ENCODE data around the gene RGS6.

Gene RGS6

DNA sequence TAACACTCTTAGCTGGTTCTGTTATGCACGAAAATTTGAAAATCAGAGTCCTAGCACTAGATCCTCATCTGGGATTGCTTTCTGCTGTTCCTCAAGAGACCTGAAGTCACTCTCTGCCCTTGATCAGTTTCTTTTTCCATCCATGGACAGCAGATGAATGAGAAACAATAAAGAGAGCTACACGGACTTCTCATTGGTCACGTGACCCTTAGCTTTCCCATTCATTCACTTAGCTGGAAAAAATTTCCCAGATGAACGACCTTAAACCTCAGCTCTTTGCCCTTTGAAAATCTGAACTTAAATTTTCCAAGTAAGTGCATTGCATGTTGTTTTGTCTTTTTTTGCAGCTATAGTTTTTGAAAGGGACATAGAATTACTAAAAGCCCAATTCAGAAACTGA, 27.2 kb upstream of the RGS6 start:
- Histone ChIP-seq H3K9me3 (ENCODE audit: insufficient read depth, low read length) (no peaks in the 10 kb centered on the region), H3K9ac (ENCODE audit: insufficient read length, low read depth) (no peak overlapping the region), H3K27me3 (ENCODE audit: insufficient read depth, insufficient read length) (no peaks in the 10 kb centered on the region), H3K4me1 (ENCODE audit: insufficient read depth, insufficient read length) (no peaks in the 10 kb centered on the region), H3K4me3 (ENCODE audit: insufficient read length, low read depth) (no peak overlapping the region), H3K36me3 (ENCODE audit: insufficient read depth, insufficient read length, low read length) (no peaks in the 10 kb centered on the region)
- TF ChIP-seq SUZ12 (IDR thresholded peaks at IDR 0.05; ENCODE audit: extremely low read depth, insufficient read depth, insufficient read length): no peak
- DNase-seq (ENCODE audit: low read depth, low spot score): no peak

GRCh38 chr14:71905860-71906259, 26.4 kb upstream of the RGS6 start:
- no peaks in the 10 kb centered on the region for H3K36me3 ChIP-seq (ENCODE audit: insufficient read depth, insufficient read length, low read length)
- H3K9ac ChIP-seq (ENCODE audit: insufficient read length, low read depth): no peak overlapping the region
- no peak overlapping the region for H3K4me3 ChIP-seq (ENCODE audit: insufficient read length, low read depth)
- no peaks in the 10 kb centered on the region for H3K27me3 ChIP-seq (ENCODE audit: insufficient read depth, insufficient read length)
- H3K9me3 ChIP-seq (ENCODE audit: insufficient read depth, low read length): no peaks in the 10 kb centered on the region
- no peaks in the 10 kb centered on the region for H3K4me1 ChIP-seq (ENCODE audit: insufficient read depth, insufficient read length)
- DNase-seq (ENCODE audit: low read depth, low spot score): no peak
- TF ChIP-seq SUZ12 (IDR thresholded peaks at IDR 0.05; ENCODE audit: extremely low read depth, insufficient read depth, insufficient read length) (no peak), ZNF274 (IDR thresholded peaks at IDR 0.05; ENCODE audit: low read depth, low read length) (no peak), YY1 (IDR thresholded peaks at IDR 0.05; ENCODE audit: insufficient read depth, insufficient read length) (no peak)

- no peak for TF ChIP-seq YY1 (IDR thresholded peaks at IDR 0.05; ENCODE audit: insufficient read depth, insufficient read length)
- no peak for TF ChIP-seq ZNF274 (IDR thresholded peaks at IDR 0.05; ENCODE audit: low read depth, low read length)
- no peak for TF ChIP-seq SUZ12 (IDR thresholded peaks at IDR 0.05; ENCODE audit: extremely low read depth, insufficient read depth, insufficient read length)
Observed at GRCh38 chr14:71907793-71908515, 24.3 kb upstream of the RGS6 start.

GRCh38 chr14:71911669-71912068, 20.6 kb upstream of the RGS6 start:
- Histone ChIP-seq H3K9me3 (ENCODE audit: insufficient read depth, low read length) (no peaks in the 10 kb centered on the region), H3K9ac (ENCODE audit: insufficient read length, low read depth) (no peak overlapping the region), H3K27me3 (ENCODE audit: insufficient read depth, insufficient read length) (no peaks in the 10 kb centered on the region), H3K36me3 (ENCODE audit: insufficient read depth, insufficient read length, low read length) (no peaks in the 10 kb centered on the region), H3K4me1 (ENCODE audit: insufficient read depth, insufficient read length) (no peaks in the 10 kb centered on the region), H3K4me3 (ENCODE audit: insufficient read length, low read depth) (no peak overlapping the region)
- DNase-seq (ENCODE audit: low read depth, low spot score): no peak
- TF ChIP-seq ZNF274 (IDR thresholded peaks at IDR 0.05; ENCODE audit: low read depth, low read length) (no peak), YY1 (IDR thresholded peaks at IDR 0.05; ENCODE audit: insufficient read depth, insufficient read length) (no peak), SUZ12 (IDR thresholded peaks at IDR 0.05; ENCODE audit: extremely low read depth, insufficient read depth, insufficient read length) (no peak)

More at GRCh38 chr14:71907793-71908515, 24.3 kb upstream of the RGS6 start:
- Histone ChIP-seq H3K9me3 (ENCODE audit: insufficient read depth, low read length) (no peaks in the 10 kb centered on the region), H3K4me1 (ENCODE audit: insufficient read depth, insufficient read length) (no peaks in the 10 kb centered on the region), H3K36me3 (ENCODE audit: insufficient read depth, insufficient read length, low read length) (no peaks in the 10 kb centered on the region), H3K9ac (ENCODE audit: insufficient read length, low read depth) (no peak overlapping the region), H3K27me3 (ENCODE audit: insufficient read depth, insufficient read length) (no peaks in the 10 kb centered on the region), H3K4me3 (ENCODE audit: insufficient read length, low read depth) (no peak overlapping the region)
- no peak for DNase-seq (ENCODE audit: low read depth, low spot score)

- no peak for DNase-seq (ENCODE audit: low read depth, low spot score)
- H3K36me3 ChIP-seq (ENCODE audit: insufficient read depth, insufficient read length, low read length): no peaks in the 10 kb centered on the region
- no peaks in the 10 kb centered on the region for H3K4me1 ChIP-seq (ENCODE audit: insufficient read depth, insufficient read length)
- H3K4me3 ChIP-seq (ENCODE audit: insufficient read length, low read depth): no peak overlapping the region
- H3K9ac ChIP-seq (ENCODE audit: insufficient read length, low read depth): no peak overlapping the region
- no peaks in the 10 kb centered on the region for H3K9me3 ChIP-seq (ENCODE audit: insufficient read depth, low read length)
- no peaks in the 10 kb centered on the region for H3K27me3 ChIP-seq (ENCODE audit: insufficient read depth, insufficient read length)
- TF ChIP-seq YY1 (IDR thresholded peaks at IDR 0.05; ENCODE audit: insufficient read depth, insufficient read length) (no peak), ZNF274 (IDR thresholded peaks at IDR 0.05; ENCODE audit: low read depth, low read length) (no peak), SUZ12 (IDR thresholded peaks at IDR 0.05; ENCODE audit: extremely low read depth, insufficient read depth, insufficient read length) (no peak)
Observed at GRCh38 chr14:71913342-71913741, 18.9 kb upstream of the RGS6 start.

GRCh38 chr14:71918955-71919354, 13.3 kb upstream of the RGS6 start:
- Histone ChIP-seq H3K4me1 (ENCODE audit: insufficient read depth, insufficient read length) (no peaks in the 10 kb centered on the region), H3K9me3 (ENCODE audit: insufficient read depth, low read length) (no peaks in the 10 kb centered on the region), H3K4me3 (ENCODE audit: insufficient read length, low read depth) (no peak overlapping the region), H3K36me3 (ENCODE audit: insufficient read depth, insufficient read length, low read length) (no peaks in the 10 kb centered on the region), H3K9ac (ENCODE audit: insufficient read length, low read depth) (no peak overlapping the region), H3K27me3 (ENCODE audit: insufficient read depth, insufficient read length) (no peaks in the 10 kb centered on the region)
- no peak for DNase-seq (ENCODE audit: low read depth, low spot score)
- TF ChIP-seq YY1 (IDR thresholded peaks at IDR 0.05; ENCODE audit: insufficient read depth, insufficient read length) (no peak), SUZ12 (IDR thresholded peaks at IDR 0.05; ENCODE audit: extremely low read depth, insufficient read depth, insufficient read length) (no peak), ZNF274 (IDR thresholded peaks at IDR 0.05; ENCODE audit: low read depth, low read length) (no peak)

DNA sequence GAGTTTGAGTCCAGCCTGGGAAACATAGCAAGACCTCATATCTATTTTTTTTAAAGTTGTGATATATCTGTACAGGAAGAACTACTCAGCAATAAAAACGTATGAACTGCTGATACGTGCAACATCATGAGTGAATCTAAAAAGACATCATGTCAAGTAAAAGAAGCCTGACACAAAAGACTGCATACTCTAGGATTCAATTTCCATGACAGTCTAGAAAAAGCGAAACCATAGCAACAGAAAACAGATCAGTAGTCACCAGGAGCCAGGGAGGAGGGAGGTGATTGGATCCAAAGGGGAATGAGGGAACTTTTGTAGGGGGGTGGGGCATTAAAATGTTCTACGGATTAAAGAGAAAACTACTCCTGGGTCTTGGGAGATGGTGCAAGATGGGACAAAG, 8.7 kb upstream of the RGS6 start:
- Histone ChIP-seq H3K9ac (ENCODE audit: insufficient read length, low read depth) (no peak overlapping the region), H3K27me3 (ENCODE audit: insufficient read depth, insufficient read length) (no peaks in the 10 kb centered on the region), H3K4me1 (ENCODE audit: insufficient read depth, insufficient read length) (no peaks in the 10 kb centered on the region), H3K36me3 (ENCODE audit: insufficient read depth, insufficient read length, low read length) (no peaks in the 10 kb centered on the region), H3K4me3 (ENCODE audit: insufficient read length, low read depth) (no peak overlapping the region), H3K9me3 (ENCODE audit: insufficient read depth, low read length) (no peaks in the 10 kb centered on the region)
- TF ChIP-seq SUZ12 (IDR thresholded peaks at IDR 0.05; ENCODE audit: extremely low read depth, insufficient read depth, insufficient read length) (no peak), ZNF274 (IDR thresholded peaks at IDR 0.05; ENCODE audit: low read depth, low read length) (no peak), YY1 (IDR thresholded peaks at IDR 0.05; ENCODE audit: insufficient read depth, insufficient read length) (no peak)
- no peak for DNase-seq (ENCODE audit: low read depth, low spot score)
